HG03342 (cell line): ENCODE data around the gene BIVM.

Experiments used
- ATAC-seq: cut with Tn5 transposase; IDR thresholded peaks from one replicate; pipeline ENCODE4 v1.9.1; 2021; ENCODE audit warnings: mild to moderate bottlenecking, moderate library complexity; ENCODE audit not compliant: unreplicated experiment

The BIVM gene

GRCh38 chr13:102875256-102875655, 76.3 kb downstream of the BIVM start:
- ATAC-seq = no peak

GRCh38 chr13:102877303-102877702, 78.4 kb downstream of the BIVM start:
- ATAC-seq = no peak

GRCh38 chr13:102878481-102878880, 79.6 kb downstream of the BIVM start:
- ATAC-seq = no peak

GRCh38 chr13:102879793-102880499, 81.0 kb downstream of the BIVM start:
- no peak for ATAC-seq

- ATAC-seq = no peak
Measured at GRCh38 chr13:102881819-102882686, 83.1 kb downstream of the BIVM start.
